Neural progenitor cell (in vitro differentiated cells): ENCODE data around the gene TK2. TPM values are rescaled to one million over a fixed set of nuclear protein-coding genes. Genes with fewer than 3 reads are reported as not detected.

ENCODE experiments used
- DNase-seq: peaks from one replicate; pipeline ENCODE4 v3.0.0-alpha.2; 2016; ENCODE audit warnings: low spot score
- H2AFZ ChIP-seq: fragments of 200-600 bp; sonication (generic); replicated peaks from 2 replicates; pipeline ENCODE4 v1.6.1; 2016; ENCODE audit warnings: antibody characterized with exemption
- H3F3A ChIP-seq: fragments of 200-600 bp; sonication (generic); 2 replicates; pipeline ENCODE4 v1.6.1; 2016; ENCODE audit warnings: antibody characterized with exemption, low read depth
- H3K27ac ChIP-seq: fragments of 200-600 bp; sonication (generic); 2 replicates; pipeline ENCODE4 v1.5.1; 2016; ENCODE audit warnings: mild to moderate bottlenecking
- H3K27me3 ChIP-seq: fragments of 200-600 bp; sonication (generic); 2 replicates; pipeline ENCODE4 v1.6.1; 2016; ENCODE audit warnings: mild to moderate bottlenecking, moderate library complexity
- H3K36me3 ChIP-seq: fragments of 200-600 bp; sonication (generic); 2 replicates; pipeline ENCODE4 v1.5.1; 2016
- H3K4me1 ChIP-seq: fragments of 200-600 bp; sonication (generic); 2 replicates; pipeline ENCODE4 v1.6.1; 2016; ENCODE audit warnings: mixed run types
- H3K4me2 ChIP-seq: fragments of 200-600 bp; sonication (generic); 2 replicates; pipeline ENCODE4 v1.6.1; 2016
- H3K4me3 ChIP-seq: fragments of 200-600 bp; sonication (generic); 2 replicates; pipeline ENCODE4 v1.5.1; 2016
- H3K79me2 ChIP-seq: fragments of 200-600 bp; sonication (generic); 2 replicates; pipeline ENCODE4 v1.6.1; 2016; ENCODE audit warnings: low read depth
- H3K9ac ChIP-seq: fragments of 200-600 bp; sonication (generic); 2 replicates; pipeline ENCODE4 v1.6.1; 2016
- H3K9me3 ChIP-seq: fragments of 200-600 bp; sonication (generic); 2 replicates; pipeline ENCODE4 v1.5.1; 2016; ENCODE audit warnings: low read depth
- H4K20me1 ChIP-seq: fragments of 200-600 bp; sonication (generic); 2 replicates; pipeline ENCODE4 v1.6.1; 2016; ENCODE audit warnings: low read depth
- H3K27ac Mint-ChIP-seq: 3 replicates; pipeline ENCODE4 v1.8.0; 2021; ENCODE audit warnings: mixed read lengths
- H3K27me3 Mint-ChIP-seq: 2 replicates; pipeline ENCODE4 v1.8.0; 2022; ENCODE audit warnings: low read depth, mild to moderate bottlenecking, inconsistent platforms, moderate library complexity, mixed read lengths; ENCODE audit not compliant: insufficient read depth
- H3K36me3 Mint-ChIP-seq: 3 replicates; pipeline ENCODE4 v1.8.0; 2021; ENCODE audit warnings: mixed read lengths
- H3K4me1 Mint-ChIP-seq: 3 replicates; pipeline ENCODE4 v1.8.0; 2021; ENCODE audit warnings: mixed read lengths
- H3K4me3 Mint-ChIP-seq: 3 replicates; pipeline ENCODE4 v1.8.0; 2021; ENCODE audit warnings: mild to moderate bottlenecking, moderate library complexity, mixed read lengths
- H3K9me3 Mint-ChIP-seq: 3 replicates; pipeline ENCODE4 v1.8.0; 2020; ENCODE audit warnings: mixed read lengths
- CTCF ChIP-seq: fragments of 200-600 bp; sonication (generic); IDR thresholded peaks from 2 replicates; pipeline ENCODE4 v1.5.1; 2017; ENCODE audit warnings: antibody characterized with exemption, mild to moderate bottlenecking
- EZH2 ChIP-seq: fragments of 200-600 bp; sonication (generic); IDR thresholded peaks from 2 replicates; pipeline ENCODE4 v1.6.1; 2017; ENCODE audit warnings: antibody characterized with exemption, mild to moderate bottlenecking, moderate library complexity
- EZH2phosphoT487 ChIP-seq: fragments of 200-600 bp; sonication (generic); IDR thresholded peaks from 2 replicates; pipeline ENCODE4 v1.6.1; 2017; ENCODE audit warnings: antibody characterized with exemption
- total RNA-seq: library from RNA; depleted of rRNA; stranded (reverse); fragments of >200 nt; gene quantifications from 2 replicates; pipeline ENCODE4 v1.2.3, GENCODE V29; 2015; ENCODE audit warnings: low replicate concordance

The TK2 gene
- total RNA-seq, 1 donor from 2014 or later, result 7.3 TPM

- Histone ChIP-seq H3K27ac (no peak overlapping the region), H3K4me1 (no peaks in the 10 kb centered on the region), H3F3A (no peaks in the 10 kb centered on the region), H2AFZ (no peak overlapping the region), H3K9ac (no peak overlapping the region), H3K79me2 (no peaks in the 10 kb centered on the region), H3K4me3 (no peak overlapping the region), H3K9me3 (no peaks in the 10 kb centered on the region), H3K36me3 (no peaks in the 10 kb centered on the region), H3K4me2 (no peak overlapping the region), H3K27me3 (no peaks in the 10 kb centered on the region), H4K20me1 (no peaks in the 10 kb centered on the region)
- H3K36me3 Mint-ChIP-seq, result peaks cover 7% of the 10 kb centered on the region
- H3K4me3 Mint-ChIP-seq, result no peak overlapping the region
- TF ChIP-seq EZH2, result no peak
- no peak for TF ChIP-seq EZH2phosphoT487
- TF ChIP-seq CTCF, result no peak
- H3K4me1 Mint-ChIP-seq, result peaks cover 8% of the 10 kb centered on the region
- H3K27ac Mint-ChIP-seq, result no peak overlapping the region
- peaks cover 3% of the 10 kb centered on the region for H3K27me3 Mint-ChIP-seq
- no peaks in the 10 kb centered on the region for H3K9me3 Mint-ChIP-seq
- DNase-seq, result no peak
These were observed 26.9 kb downstream of the TK2 start for GRCh38 chr16:66522816-66523590.

- no peak overlapping the region for H2AFZ ChIP-seq
- no peak overlapping the region for H3K27ac Mint-ChIP-seq
- no peak overlapping the region for H3K4me2 ChIP-seq
These were observed 27.8 kb downstream of the TK2 start for GRCh38 chr16:66521951-66522771.

DNA sequence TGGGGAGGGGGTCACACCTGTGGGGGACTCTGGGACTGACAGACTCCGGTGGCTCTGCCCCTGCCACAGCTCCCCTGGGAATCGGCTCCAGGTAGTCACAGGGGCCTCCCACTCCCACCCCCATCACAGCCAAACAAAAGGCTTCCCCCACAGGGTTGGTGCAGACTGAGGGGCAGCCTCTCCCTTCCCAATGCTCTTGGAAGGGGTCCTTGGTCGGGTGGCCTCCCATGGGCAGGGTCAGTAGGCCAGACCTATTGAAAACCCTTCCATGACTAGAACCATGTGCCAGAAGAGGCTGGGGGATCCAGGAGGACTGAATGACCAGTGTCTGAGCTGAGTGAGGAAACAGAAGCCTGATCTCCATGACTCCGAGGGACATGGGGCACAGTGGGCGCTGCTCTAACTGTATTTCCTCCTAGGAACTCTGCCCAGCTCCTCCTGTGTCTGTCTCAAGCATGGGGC, 28.6 kb downstream of the TK2 start:
- no peak for TF ChIP-seq EZH2phosphoT487
- TF ChIP-seq CTCF, result no peak
- TF ChIP-seq EZH2, result no peak
- Histone ChIP-seq H3K4me2 (no peak overlapping the region), H3K27me3 (no peaks in the 10 kb centered on the region), H3F3A (no peaks in the 10 kb centered on the region), H4K20me1 (no peaks in the 10 kb centered on the region), H3K79me2 (no peaks in the 10 kb centered on the region), H3K9me3 (no peaks in the 10 kb centered on the region), H3K4me1 (peaks cover 12% of the 10 kb centered on the region), H3K36me3 (no peaks in the 10 kb centered on the region), H3K9ac (no peak overlapping the region), H3K27ac (no peak overlapping the region), H2AFZ (no peak overlapping the region), H3K4me3 (no peak overlapping the region)
- H3K4me3 Mint-ChIP-seq, result no peak overlapping the region
- no peak for DNase-seq
- H3K9me3 Mint-ChIP-seq, result peaks cover under 1% of the 10 kb centered on the region
- H3K27ac Mint-ChIP-seq, result peak overlapping the region; percentile 69
- peaks cover 4% of the 10 kb centered on the region for H3K27me3 Mint-ChIP-seq
- H3K36me3 Mint-ChIP-seq, result peaks cover 11% of the 10 kb centered on the region
- peaks cover 24% of the 10 kb centered on the region for H3K4me1 Mint-ChIP-seq

More at GRCh38 chr16:66521951-66522771, 27.8 kb downstream of the TK2 start:
- H3F3A ChIP-seq, result no peaks in the 10 kb centered on the region
- no peak overlapping the region for H3K27ac ChIP-seq
- no peak for DNase-seq
- no peaks in the 10 kb centered on the region for H3K9me3 ChIP-seq
- no peaks in the 10 kb centered on the region for H4K20me1 ChIP-seq
- no peaks in the 10 kb centered on the region for H3K36me3 ChIP-seq
- H3K4me1 ChIP-seq, result peaks cover 7% of the 10 kb centered on the region
- Mint-ChIP-seq H3K36me3 (peaks cover 10% of the 10 kb centered on the region), H3K4me3 (no peak overlapping the region), H3K9me3 (no peaks in the 10 kb centered on the region), H3K27me3 (peaks cover 3% of the 10 kb centered on the region), H3K4me1 (peaks cover 16% of the 10 kb centered on the region)
- H3K9ac ChIP-seq, result no peak overlapping the region
- TF ChIP-seq CTCF (no peak), EZH2 (no peak), EZH2phosphoT487 (no peak)
- H3K79me2 ChIP-seq, result no peaks in the 10 kb centered on the region
- H3K27me3 ChIP-seq, result no peaks in the 10 kb centered on the region
- no peak overlapping the region for H3K4me3 ChIP-seq
